Mucosa of gallbladder (tissue), 1 donor: Measurements from ENCODE around the gene SYT1. TPM values are rescaled to one million over a fixed set of nuclear protein-coding genes. Genes with fewer than 3 reads are reported as not detected.
A peak's percentile ranks its signal among the peaks of the same experiment; 100 is the strongest.

ENCODE experiments used
- DNase-seq: peaks from one replicate; pipeline ENCODE4 v3.0.0-alpha.2; 2020; ENCODE audit warnings: low spot score
- total RNA-seq: library from RNA; stranded (reverse); gene quantifications from one replicate; pipeline ENCODE4 v1.2.1, GENCODE V29; 2021
- donor health status: DM: no; HTN: no; CAD: no.

The SYT1 gene
- total RNA-seq, 1 donor from 2014 or later = 6.5 TPM

- DNase-seq = no peak
These were observed 570.0 kb downstream of the SYT1 start for GRCh38 chr12:79434561-79434960.

DNA sequence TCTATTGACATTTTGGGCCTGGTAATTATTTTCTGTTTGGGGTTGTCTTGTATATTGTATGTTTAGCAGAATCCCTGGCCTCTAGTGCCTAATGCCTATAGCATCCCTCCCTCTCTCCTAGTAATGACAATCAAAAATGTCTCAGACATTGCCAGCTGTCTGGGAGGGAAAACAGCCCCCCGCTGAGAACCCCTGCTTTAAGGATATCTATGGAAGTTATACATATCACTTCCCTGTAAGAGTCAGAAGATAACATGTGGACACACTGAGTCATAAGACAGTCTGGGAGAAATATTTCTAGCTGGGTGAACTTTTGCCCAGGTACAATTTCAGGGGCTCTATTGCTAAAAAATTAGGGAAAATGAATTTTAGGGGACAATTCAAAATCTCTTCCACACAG, 571.2 kb downstream of the SYT1 start:
- no peak for DNase-seq

GRCh38 chr12:79438480-79439174, 574.1 kb downstream of the SYT1 start:
- DNase-seq = no peak

- no peak for DNase-seq
These were observed 574.7 kb downstream of the SYT1 start for GRCh38 chr12:79439175-79439825.

DNA sequence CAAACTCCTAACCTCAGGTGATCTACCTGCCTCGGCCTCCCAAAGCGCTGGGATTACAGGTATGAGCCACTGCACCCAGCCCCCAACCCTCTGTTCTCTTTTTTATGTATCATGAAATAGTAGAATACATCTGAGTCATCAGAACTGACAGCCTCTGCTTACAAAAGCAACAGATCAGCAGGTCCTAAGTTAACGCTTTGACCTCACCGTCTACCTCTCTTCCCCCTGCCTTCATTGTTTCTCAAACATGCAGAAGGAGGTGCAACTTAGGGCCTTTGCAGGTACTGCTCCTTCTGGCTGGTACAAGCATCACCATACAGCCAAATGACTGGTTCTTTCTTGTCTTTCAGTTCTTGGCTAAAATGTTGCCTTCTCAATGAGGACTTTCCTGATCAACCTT, 577.0 kb downstream of the SYT1 start:
- DNase-seq = no peak

DNA sequence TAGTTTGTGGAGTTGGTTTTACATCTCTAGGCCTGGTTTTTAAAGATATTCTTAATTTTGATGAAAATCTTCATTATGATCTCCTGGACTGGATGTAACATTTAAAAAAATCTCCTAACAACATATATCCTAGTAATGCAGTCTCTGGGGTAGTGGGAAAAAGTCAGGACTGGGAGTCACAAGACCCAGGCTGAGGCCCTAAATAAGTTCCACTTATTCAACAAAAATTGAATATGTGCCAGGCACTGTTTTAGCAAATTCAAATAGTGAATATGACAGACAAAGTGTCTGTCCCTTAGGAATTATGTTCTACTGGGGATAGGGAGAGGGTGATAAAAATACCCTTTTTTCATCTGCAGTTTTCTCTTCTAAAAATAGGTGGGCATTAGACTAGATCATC, 577.8 kb downstream of the SYT1 start:
- DNase-seq = no peak

- DNase-seq = no peak
These were observed 579.5 kb downstream of the SYT1 start for GRCh38 chr12:79444089-79444488.

- no peak for DNase-seq
These were observed 584.2 kb downstream of the SYT1 start for GRCh38 chr12:79448816-79449215.

GRCh38 chr12:79451365-79451764, 586.8 kb downstream of the SYT1 start:
- no peak for DNase-seq

DNA sequence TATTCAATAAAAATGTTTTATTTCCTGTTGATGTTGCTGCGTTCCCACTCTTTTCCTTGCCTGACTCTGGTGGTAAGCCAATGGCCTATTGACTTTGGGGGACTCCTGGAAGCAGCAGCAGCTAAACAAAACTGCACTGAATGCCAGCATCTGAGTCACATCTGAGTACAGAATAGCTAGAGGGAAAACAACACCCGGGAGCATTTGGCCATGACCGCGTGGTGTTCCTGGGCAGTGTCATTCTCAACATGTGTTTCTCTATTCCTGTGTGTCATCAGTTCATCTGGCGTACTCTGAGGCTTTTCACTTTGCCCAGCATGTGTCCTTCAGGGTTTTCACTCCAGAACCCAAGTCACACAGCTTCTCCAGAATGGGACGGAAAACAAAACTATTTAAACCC, 587.4 kb downstream of the SYT1 start:
- peak; percentile 66 for DNase-seq

DNA sequence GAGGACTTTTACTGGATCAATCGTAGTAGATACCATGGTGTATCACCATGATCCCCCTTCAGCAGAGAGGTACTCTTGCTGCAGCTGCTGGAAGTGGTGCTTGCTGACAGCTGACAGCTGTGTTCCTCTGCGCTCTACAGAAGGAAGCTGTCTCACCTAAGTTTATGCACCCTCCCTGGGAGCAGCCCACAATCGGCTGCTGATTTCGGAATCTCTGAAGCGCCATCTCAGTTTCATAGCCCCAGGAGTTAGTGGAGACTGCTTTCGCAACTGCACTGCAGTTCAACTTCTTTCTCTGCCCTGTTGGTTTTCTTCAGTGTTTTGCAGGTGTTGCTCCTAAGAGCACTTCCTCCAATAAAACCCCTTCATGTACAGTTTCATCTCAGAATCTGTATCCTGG, 588.3 kb downstream of the SYT1 start:
- DNase-seq = no peak

GRCh38 chr12:79453820-79454219, 589.2 kb downstream of the SYT1 start:
- DNase-seq = no peak

GRCh38 chr12:79454338-79454843, 589.8 kb downstream of the SYT1 start:
- DNase-seq = no peak

DNA sequence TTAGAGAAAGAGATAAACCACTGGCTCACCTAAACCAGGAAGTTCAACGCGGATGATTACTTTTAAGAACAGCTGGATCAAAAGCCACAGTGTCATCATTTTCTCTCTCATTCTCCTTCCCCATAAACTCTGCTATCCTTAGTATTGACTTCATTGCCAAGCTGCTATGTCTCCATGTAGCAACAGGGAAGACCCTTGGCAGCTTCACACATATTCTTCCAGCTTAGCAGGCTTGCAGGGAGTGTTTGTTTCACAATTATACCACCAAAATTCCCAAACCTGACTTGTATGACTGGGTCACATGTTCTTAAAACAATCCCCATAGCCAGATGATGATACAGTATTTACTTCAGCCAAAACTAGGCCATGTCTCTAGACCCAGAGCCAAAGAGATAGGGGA, 590.7 kb downstream of the SYT1 start:
- no peak for DNase-seq

GRCh38 chr12:79482323-79482722, 617.7 kb downstream of the SYT1 start:
- no peak for DNase-seq

GRCh38 chr12:79482921-79483320, 618.3 kb downstream of the SYT1 start:
- no peak for DNase-seq

GRCh38 chr12:79486154-79486553, 621.6 kb downstream of the SYT1 start:
- no peak for DNase-seq

- DNase-seq = no peak
These were observed 623.0 kb downstream of the SYT1 start for GRCh38 chr12:79487386-79488110.
